SK-N-SH treated with all-trans-retinoic acid at 6 μM for 48 hours (cell line): Measurements from ENCODE around the gene COL25A1.

Experiments used
- ATAC-seq: fragments of 200-7000 bp; cut with Tn5 transposase; 3 replicates; pipeline ENCODE4 v1.9.1; 2020; ENCODE audit warnings: mild to moderate bottlenecking, moderate library complexity
- ARNTL ChIP-seq: fragments of 450-650 bp; formaldehyde crosslinking; IDR thresholded peaks from 2 replicates; pipeline ENCODE4 v1.5.0; 2020; ENCODE audit warnings: low read depth, mild to moderate bottlenecking, moderate library complexity, borderline replicate concordance
- CREB5 ChIP-seq: fragments of 250-450 bp; sonication (Bioruptor Pico); IDR thresholded peaks from 2 replicates; pipeline ENCODE4 v1.5.1; 2020; ENCODE audit warnings: low read depth, mild to moderate bottlenecking, moderate library complexity
- CSDC2 ChIP-seq: fragments of 250-450 bp; sonication (Bioruptor Pico); IDR thresholded peaks from 2 replicates; pipeline ENCODE4 v1.5.0; 2020; ENCODE audit warnings: mild to moderate bottlenecking, moderate library complexity
- CSRNP3 ChIP-seq: fragments of 250-450 bp; sonication (Bioruptor Pico); IDR thresholded peaks from 2 replicates; pipeline ENCODE4 v1.5.1; 2021; ENCODE audit warnings: mild to moderate bottlenecking, moderate library complexity
- ESRRG ChIP-seq: fragments of 250-450 bp; sonication (Bioruptor Pico); IDR thresholded peaks from 2 replicates; pipeline ENCODE4 v1.6.1; 2021; ENCODE audit warnings: mild to moderate bottlenecking
- GLIS3 ChIP-seq: fragments of 250-450 bp; sonication (Bioruptor Pico); IDR thresholded peaks from 2 replicates; pipeline ENCODE4 v1.5.0; 2020; ENCODE audit warnings: mild to moderate bottlenecking, moderate library complexity
- ISL1 ChIP-seq: fragments of 250-450 bp; sonication (Bioruptor Pico); IDR thresholded peaks from 2 replicates; pipeline ENCODE4 v2.1.2; 2022; ENCODE audit warnings: mild to moderate bottlenecking, moderate library complexity
- PATZ1 ChIP-seq: fragments of 250-450 bp; sonication (Bioruptor Pico); IDR thresholded peaks from 2 replicates; pipeline ENCODE4 v1.8.0; 2020; ENCODE audit warnings: mild to moderate bottlenecking, moderate library complexity, borderline replicate concordance
- POU6F1 ChIP-seq: fragments of 250-450 bp; sonication (Bioruptor Pico); IDR thresholded peaks from 2 replicates; pipeline ENCODE4 v1.8.0; 2021; ENCODE audit warnings: low read depth, mild to moderate bottlenecking, moderate library complexity, borderline replicate concordance
- PPARA ChIP-seq: fragments of 250-450 bp; sonication (Bioruptor Pico); IDR thresholded peaks from 2 replicates; pipeline ENCODE4 v1.5.0; 2020; ENCODE audit warnings: mild to moderate bottlenecking, borderline replicate concordance
- RARB ChIP-seq: fragments of 250-450 bp; sonication (Bioruptor Pico); IDR thresholded peaks from 2 replicates; pipeline ENCODE4 v1.8.0; 2021; ENCODE audit warnings: mild to moderate bottlenecking, moderate library complexity
- SNAI2 ChIP-seq: fragments of 250-450 bp; sonication (Bioruptor Pico); IDR thresholded peaks from 2 replicates; pipeline ENCODE4 v1.5.0; 2020; ENCODE audit warnings: mild to moderate bottlenecking, moderate library complexity
- TCF4 ChIP-seq: fragments of 250-450 bp; sonication (Bioruptor Pico); IDR thresholded peaks from 2 replicates; pipeline ENCODE4 v1.8.0; 2021; ENCODE audit warnings: mild to moderate bottlenecking, moderate library complexity, borderline replicate concordance
- TOX ChIP-seq: fragments of 250-450 bp; sonication (Bioruptor Pico); IDR thresholded peaks from 2 replicates; pipeline ENCODE4 v1.8.0; 2021; ENCODE audit warnings: mild to moderate bottlenecking, moderate library complexity, borderline replicate concordance
- TSHZ2 ChIP-seq: fragments of 250-450 bp; sonication (Bioruptor Pico); IDR thresholded peaks from 2 replicates; pipeline ENCODE4 v1.5.0; 2020; ENCODE audit warnings: mild to moderate bottlenecking, moderate library complexity
- ZC3H10 ChIP-seq: fragments of 250-450 bp; sonication (Bioruptor Pico); IDR thresholded peaks from 2 replicates; pipeline ENCODE4 v1.5.1; 2021; ENCODE audit warnings: mild to moderate bottlenecking, moderate library complexity
- ZFP3 ChIP-seq: fragments of 250-450 bp; sonication (Bioruptor Pico); IDR thresholded peaks from 2 replicates; pipeline ENCODE4 v1.5.0; 2020; ENCODE audit warnings: mild to moderate bottlenecking, moderate library complexity
- ZFP30 ChIP-seq: fragments of 450-650 bp; formaldehyde crosslinking; IDR thresholded peaks from 2 replicates; pipeline ENCODE4 v1.5.0; 2022; ENCODE audit warnings: mild to moderate bottlenecking, moderate library complexity
- ZNF565 ChIP-seq: fragments of 450-650 bp; formaldehyde crosslinking; conservative IDR thresholded peaks from 2 replicates; pipeline ENCODE4 v1.5.0; 2020; ENCODE audit warnings: low read depth, mild to moderate bottlenecking, moderate library complexity
- ZNF70 ChIP-seq: fragments of 450-650 bp; formaldehyde crosslinking; IDR thresholded peaks from 2 replicates; pipeline ENCODE4 v1.5.0; 2020; ENCODE audit warnings: mild to moderate bottlenecking, moderate library complexity
- ZNF8 ChIP-seq: fragments of 450-650 bp; formaldehyde crosslinking; IDR thresholded peaks from 2 replicates; pipeline ENCODE4 v1.5.0; 2020; ENCODE audit warnings: mild to moderate bottlenecking, moderate library complexity

Gene COL25A1

GRCh38 chr4:109207898-109208297 is 94.6 kb downstream of the COL25A1 start (continued):
- TF ChIP-seq PATZ1 (CRISPR knock-in tag): no peak

GRCh38 chr4:109207061-109207460 is 95.4 kb downstream of the COL25A1 start:
- ATAC-seq: peak; percentile 47
- TF ChIP-seq CSDC2 (no peak), ZNF8 (CRISPR knock-in tag) (no peak), RARB (no peak), ZNF565 (no peak), TCF4 (no peak), PATZ1 (CRISPR knock-in tag) (no peak), PPARA (CRISPR knock-in tag) (no peak), ARNTL (CRISPR knock-in tag) (no peak), ISL1 (no peak), GLIS3 (no peak), ZNF70 (CRISPR knock-in tag) (no peak), ZFP3 (no peak), SNAI2 (CRISPR knock-in tag) (no peak), CSRNP3 (CRISPR knock-in tag) (no peak), POU6F1 (CRISPR knock-in tag) (no peak), ESRRG (CRISPR knock-in tag) (no peak), ZC3H10 (CRISPR knock-in tag) (no peak)

GRCh38 chr4:109206620-109207019 is 95.8 kb downstream of the COL25A1 start:
- TF ChIP-seq TOX: no peak
- no peak for TF ChIP-seq ZNF8 (CRISPR knock-in tag)
- TF ChIP-seq ARNTL (CRISPR knock-in tag): no peak
- no peak for TF ChIP-seq PATZ1 (CRISPR knock-in tag)
- TF ChIP-seq TSHZ2: no peak
- no peak for TF ChIP-seq CREB5 (CRISPR knock-in tag)
- TF ChIP-seq CSRNP3 (CRISPR knock-in tag): no peak
- TF ChIP-seq ZNF70 (CRISPR knock-in tag): no peak
- TF ChIP-seq TCF4: no peak
- no peak for TF ChIP-seq GLIS3
- TF ChIP-seq PPARA (CRISPR knock-in tag): no peak
- no peak for TF ChIP-seq ISL1
- TF ChIP-seq ZFP30 (CRISPR knock-in tag): no peak
- no peak for TF ChIP-seq SNAI2 (CRISPR knock-in tag)
- TF ChIP-seq ZFP3: no peak
- no peak for TF ChIP-seq ZC3H10 (CRISPR knock-in tag)
- no peak for ATAC-seq
